ENCODE data around the gene INTS7.
A peak's percentile ranks its signal among the peaks of the same experiment; 100 is the strongest.
"Not testable (repeated sequence)": the region's sequence is repeated elsewhere in the genome, so short reads cannot be mapped to it uniquely, and the experiment has no call there.

The INTS7 gene

DNA sequence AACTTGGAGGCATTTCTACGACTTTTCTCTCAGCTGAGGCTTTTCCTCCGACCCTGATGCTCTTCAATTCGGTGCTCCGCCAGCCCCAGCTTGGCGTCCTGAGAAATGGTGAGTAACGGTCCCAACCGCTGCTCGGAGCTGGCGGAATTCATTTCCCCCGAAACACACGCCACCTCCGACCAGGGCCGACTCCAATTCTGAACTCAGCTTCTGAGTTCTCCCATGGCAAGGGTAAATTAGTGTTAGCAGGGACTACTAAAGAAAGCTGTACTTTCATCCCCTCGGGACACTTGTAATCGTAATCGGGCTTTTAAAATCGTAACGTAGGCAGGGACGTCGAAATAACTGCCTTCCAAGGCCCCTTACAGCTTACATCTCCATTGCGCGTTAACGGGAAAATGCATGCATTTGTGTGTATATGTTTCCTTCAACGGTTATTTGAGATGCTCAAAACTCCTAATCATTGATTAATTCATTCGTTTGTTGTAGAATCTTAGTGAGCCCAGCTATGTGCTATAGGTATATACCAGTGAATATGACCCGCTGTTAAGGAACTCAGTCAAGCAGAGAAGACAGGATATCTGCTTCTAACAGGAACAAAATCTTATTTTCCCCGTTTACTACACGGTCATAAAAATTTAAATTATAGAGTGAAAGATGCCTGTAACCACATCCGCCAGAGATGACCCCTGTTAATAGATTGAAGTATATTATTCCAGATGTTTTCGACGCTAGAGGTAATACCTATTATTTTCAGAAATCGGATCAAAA lies 663 bp upstream of the INTS7 start:
- peak in 1 of 6 experiments; percentile 17 for DNase-seq

DNA sequence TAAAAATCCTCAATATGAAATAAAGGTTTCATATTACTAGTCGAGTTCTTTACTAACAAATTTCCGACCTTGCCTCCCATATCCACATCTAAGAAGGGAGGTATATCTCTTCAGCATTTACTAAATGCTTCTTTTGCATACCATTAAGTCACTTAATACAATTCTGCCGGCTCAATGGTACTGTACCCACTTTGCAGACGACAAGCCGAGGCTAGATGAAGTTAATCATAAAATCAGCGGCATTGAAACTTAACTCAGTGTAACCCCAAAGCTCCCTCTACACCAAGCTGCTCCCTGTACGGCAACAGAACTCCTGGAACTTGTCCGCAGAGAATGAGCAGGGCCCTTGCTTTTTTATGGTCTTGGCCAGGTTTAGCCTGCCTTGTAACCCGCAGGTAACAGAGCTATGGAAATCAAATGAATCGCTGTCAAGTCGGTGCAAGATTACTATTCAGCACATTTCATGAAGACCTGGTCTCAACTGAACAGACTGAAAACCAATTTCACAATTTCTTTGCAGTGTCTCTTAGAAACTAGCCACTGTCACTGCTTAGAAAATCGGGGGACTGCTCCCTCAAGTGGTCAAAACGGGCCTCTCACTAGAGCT lies 738 bp downstream of the INTS7 start:
- no peak for DNase-seq

- no peak for DNase-seq
Measured at GRCh38 chr1:212030936-212031528, 4.3 kb downstream of the INTS7 start.

GRCh38 chr1:212027727-212028126 lies 7.6 kb downstream of the INTS7 start:
- not testable (repeated sequence) for DNase-seq

- DNase-seq: no peak
Measured at GRCh38 chr1:212024469-212025149, 10.7 kb downstream of the INTS7 start.

DNA sequence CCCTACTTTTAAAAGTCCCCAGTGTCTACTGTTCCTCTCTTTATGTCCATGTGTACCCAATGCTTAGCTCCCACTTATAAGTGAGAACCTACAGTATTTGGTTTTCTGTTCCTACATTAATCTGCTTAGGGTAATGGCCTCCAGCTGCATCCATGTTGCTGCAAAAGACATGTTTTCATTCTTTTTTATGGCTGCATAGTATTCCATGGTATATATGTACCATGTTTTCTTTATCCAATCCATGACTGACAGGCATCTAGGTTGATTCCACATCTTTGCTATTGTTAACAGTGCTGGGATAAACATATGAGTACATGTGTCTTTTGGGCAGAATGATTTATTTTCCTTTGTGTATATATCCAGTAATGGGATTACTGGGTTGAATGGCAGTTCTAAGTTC lies 12.4 kb downstream of the INTS7 start:
- not testable (repeated sequence) for DNase-seq

GRCh38 chr1:212021563-212021962 lies 13.8 kb downstream of the INTS7 start:
- DNase-seq: no peak

DNA sequence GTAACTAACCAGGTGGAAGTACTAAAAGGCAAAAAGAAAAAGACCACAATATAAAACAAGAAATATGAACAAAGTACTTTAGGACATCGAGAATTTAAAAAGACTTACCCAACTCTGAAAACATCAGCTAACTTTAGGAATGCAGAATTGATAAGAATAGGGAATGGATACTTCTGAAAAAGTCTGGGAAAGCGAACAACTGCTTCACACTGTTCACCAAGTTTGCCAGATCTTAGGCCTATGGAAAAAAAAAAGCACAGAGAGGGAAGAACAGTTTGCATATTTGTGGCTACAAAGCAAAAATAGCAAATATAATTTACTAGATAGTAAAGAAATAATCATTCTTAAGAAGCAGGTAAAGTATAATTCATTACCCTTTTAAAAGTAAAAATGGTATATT lies 14.4 kb downstream of the INTS7 start:
- DNase-seq: no peak

GRCh38 chr1:212013672-212014071 lies 21.7 kb downstream of the INTS7 start:
- no peak for DNase-seq

GRCh38 chr1:212012034-212012740 lies 23.2 kb downstream of the INTS7 start:
- peak; percentile 8 to 47 (median 36) for DNase-seq

- DNase-seq: no peak
Measured at GRCh38 chr1:212010004-212010403, 25.4 kb downstream of the INTS7 start.

GRCh38 chr1:212009561-212009960 lies 25.8 kb downstream of the INTS7 start:
- DNase-seq: no peak

DNA sequence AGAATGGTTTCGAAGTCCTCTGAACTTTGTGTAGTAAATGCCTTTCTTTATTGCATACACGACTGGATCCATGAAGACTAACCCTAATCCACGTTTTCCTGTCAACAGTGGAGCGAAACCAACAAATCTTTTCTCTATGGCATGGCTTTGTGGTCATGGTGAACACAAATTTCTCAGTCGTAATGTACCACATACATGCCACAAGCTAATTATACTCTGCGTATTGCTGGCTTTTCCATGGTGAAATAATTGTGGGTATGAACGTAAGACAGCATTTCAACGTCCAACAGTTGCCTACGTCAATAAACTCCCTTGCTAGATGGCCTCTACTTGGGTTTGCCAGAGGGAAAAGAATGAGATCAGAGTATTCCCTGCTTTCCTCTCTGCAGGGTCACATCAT lies 27.5 kb downstream of the INTS7 start:
- no peak for DNase-seq

DNA sequence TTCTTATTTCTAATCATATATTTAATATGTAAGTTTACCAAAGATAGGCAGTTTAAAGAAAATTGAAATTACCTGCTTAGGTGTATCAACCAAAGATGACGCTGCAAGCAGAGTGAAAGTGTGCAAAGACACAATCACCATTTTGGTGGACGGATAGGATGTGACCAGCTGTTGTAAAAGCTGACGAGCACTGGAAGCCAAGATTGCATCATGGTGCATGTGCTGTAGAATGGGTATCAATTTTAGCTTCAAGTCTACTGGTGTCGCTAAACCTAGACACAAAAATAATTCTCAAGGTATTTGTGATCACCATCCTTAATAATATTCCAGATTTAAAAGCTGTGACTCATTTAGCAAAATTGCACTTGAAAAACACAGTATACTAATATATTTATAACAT lies 28.2 kb downstream of the INTS7 start:
- no peak for DNase-seq

DNA sequence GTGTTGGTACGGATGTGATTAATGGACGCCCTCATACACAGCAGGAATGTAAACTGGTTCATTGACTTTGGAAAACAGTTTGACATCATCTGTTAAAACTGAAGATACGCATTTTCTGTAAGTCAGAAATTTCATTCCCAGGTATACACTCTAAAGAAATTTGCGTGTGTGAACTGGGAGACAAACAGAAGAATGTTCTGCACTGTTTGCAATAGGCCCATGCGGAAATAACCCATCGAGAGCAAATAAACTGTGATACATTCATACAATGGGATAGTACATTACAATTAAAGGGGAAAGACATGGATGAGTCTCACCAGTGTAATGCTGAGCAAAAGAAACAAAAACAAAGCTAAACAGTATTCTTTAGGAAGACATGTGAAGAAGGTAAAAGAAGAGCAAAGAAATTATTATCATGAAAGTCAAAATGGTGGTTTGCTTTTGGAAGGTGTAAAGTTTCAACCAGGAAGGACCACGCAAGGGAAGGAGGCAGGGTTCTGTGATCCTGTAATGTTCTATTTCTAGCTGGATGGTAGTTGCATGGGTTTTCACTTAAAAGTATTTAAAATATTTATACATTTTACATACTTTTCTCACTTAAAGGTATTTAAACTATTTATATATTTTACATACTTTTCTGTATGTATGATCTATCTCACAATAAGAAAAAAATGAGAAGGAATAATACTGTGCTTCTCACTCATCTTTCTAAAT lies 30.3 kb downstream of the INTS7 start:
- DNase-seq: no peak

DNA sequence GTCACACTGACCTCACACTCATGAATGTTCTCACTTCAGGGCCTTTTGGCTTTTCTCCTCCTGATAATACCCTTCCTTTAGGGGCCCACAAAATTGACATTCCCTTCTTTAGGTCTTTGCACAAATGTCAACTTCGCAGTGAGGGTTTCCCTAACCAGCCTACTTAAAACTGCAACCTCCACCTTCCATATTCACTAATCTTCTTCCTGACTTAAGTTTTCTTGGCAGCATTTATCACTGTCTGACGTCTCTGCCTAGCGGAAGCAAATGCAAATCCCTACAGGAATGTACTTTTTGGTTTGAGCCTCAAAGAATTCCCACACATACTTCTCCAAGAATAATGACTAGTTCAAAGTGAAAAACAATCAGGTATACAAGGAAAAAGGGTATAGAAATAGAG lies 32.8 kb downstream of the INTS7 start:
- no peak for DNase-seq

- DNase-seq: not testable (repeated sequence)
Measured at GRCh38 chr1:211997426-211997825, 37.9 kb downstream of the INTS7 start.

DNA sequence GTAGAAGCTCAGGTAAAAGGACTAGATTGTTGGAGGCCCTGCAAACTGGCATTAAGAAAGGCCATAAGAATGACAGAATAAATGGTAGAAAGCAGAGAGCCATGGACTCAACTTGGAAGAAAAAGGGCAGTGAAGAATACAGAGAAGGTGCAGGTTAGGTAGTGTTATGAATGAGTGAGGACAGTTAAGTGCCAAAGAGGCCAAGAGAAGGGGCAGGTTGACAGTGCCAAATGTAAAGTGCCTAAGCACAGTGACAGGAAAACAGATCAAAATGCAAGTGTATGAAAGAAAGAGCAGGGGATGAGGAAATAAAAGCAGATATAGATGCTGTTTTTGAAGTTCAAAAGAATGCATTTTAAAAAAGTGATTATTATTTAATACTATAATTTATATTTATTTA lies 43.7 kb downstream of the INTS7 start:
- DNase-seq: no peak

- no peak for DNase-seq
Measured at GRCh38 chr1:211986628-211987254, 48.6 kb downstream of the INTS7 start.

DNA sequence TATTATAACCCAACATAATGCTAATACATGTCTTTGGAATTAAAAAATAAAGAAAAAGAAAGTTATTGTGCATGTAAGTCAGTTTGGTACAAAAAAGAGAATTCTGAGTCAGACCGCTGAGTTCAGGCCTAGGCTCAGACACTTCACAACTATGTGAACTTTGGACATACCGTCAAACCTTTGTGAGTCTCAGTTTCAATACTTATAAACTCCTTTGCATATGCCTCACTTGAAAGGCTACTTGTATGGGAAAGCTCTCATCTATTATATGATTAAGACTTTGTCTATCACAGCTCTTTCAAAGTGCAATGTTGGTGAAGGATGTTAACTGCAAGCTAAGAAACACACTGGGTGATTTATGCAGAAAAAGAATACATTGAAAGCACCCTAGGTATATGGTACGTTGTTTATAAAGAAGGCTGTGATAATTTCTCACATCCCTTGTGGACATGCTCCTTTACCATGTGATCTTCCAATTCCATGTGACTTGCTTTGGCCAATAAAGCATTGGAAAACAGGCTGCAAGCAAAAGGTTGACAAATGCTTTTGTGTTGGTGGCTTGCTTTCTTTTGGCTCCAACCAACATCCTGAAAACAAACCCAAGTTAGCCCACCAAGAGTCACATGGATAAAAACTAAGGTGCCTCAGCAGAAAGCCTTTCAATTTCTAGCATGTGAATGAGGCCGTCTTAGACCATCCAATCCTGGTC lies 49.6 kb downstream of the INTS7 start:
- DNase-seq: no peak

GRCh38 chr1:211978596-211978995 lies 56.8 kb downstream of the INTS7 start:
- DNase-seq: no peak

All from stimulated activated naive CD4-positive, alpha-beta T cell (primary cell).